Muscle of back (tissue), 10 donors: ENCODE measurements around the gene BGN. TPM values are rescaled to one million over a fixed set of nuclear protein-coding genes. Genes with fewer than 3 reads are reported as not detected.

Experiments
- polyA plus RNA-seq, 10 donors: library from polyadenylated mRNA; unstranded; fragments of 120-200 nt; gene quantifications; one replicate each; pipeline ENCODE4 v1.2.1, GENCODE V29; 2013; ENCODE audit not compliant: insufficient read length in 10 of 10

Gene BGN
- polyA plus RNA-seq, 10 donors = 87.6 to 224 (median 136) TPM

Other genes with a start within 250 kb of the BGN start
- gene PNMA6F, start 173.2 kb upstream of the BGN start, polyA plus RNA-seq = not detected
- 10 to 100 TPM in 1 of 10 donors, 1 to 10 TPM in 9; 7.4 to 10.0 (median 8.8) TPM for gene ZNF275, start 160.8 kb upstream of the BGN start, polyA plus RNA-seq
- gene PNMA6E, start 93.6 kb upstream of the BGN start, polyA plus RNA-seq = not detected
- gene ZFP92, start 83.5 kb upstream of the BGN start, polyA plus RNA-seq = under 1 TPM; 0.54 to 0.88 (median 0.76) TPM
- gene TREX2, start 48.9 kb upstream of the BGN start, polyA plus RNA-seq = under 1 TPM in 9 of 10 donors, not detected in 1; 0.23 to 0.49 (median 0.38) TPM
- gene HAUS7, start 24.4 kb upstream of the BGN start, polyA plus RNA-seq = 10 to 100 TPM; 18.7 to 27.6 (median 22.6) TPM
- gene ATP2B3, start 22.7 kb downstream of the BGN start, polyA plus RNA-seq = under 1 TPM; 0.15 to 0.76 (median 0.59) TPM
- gene CCNQ, start 104.2 kb downstream of the BGN start, polyA plus RNA-seq = 10 to 100 TPM; 10.5 to 14.4 (median 11.9) TPM
- gene DUSP9, start 152.2 kb downstream of the BGN start, polyA plus RNA-seq = under 1 TPM in 9 of 10 donors, not detected in 1; 0.07 to 0.34 (median 0.19) TPM
- 1 to 10 TPM; 2.9 to 7.8 (median 5.1) TPM for gene PNCK, start 178.8 kb downstream of the BGN start, polyA plus RNA-seq
- gene SLC6A8, start 192.9 kb downstream of the BGN start, polyA plus RNA-seq = 10 to 100 TPM; 22.4 to 41.9 (median 35.3) TPM
- 10 to 100 TPM; 69.1 to 91.2 (median 73.2) TPM for gene BCAP31, start 229.4 kb downstream of the BGN start, polyA plus RNA-seq
- 1 to 10 TPM; 7.0 to 9.9 (median 8.6) TPM for gene ABCD1, start 229.9 kb downstream of the BGN start, polyA plus RNA-seq